Caki2 (cell line): ENCODE measurements around the gene EWSR1. TPM values are rescaled to one million over a fixed set of nuclear protein-coding genes. Genes with fewer than 3 reads are reported as not detected.
"Not testable (repeated sequence)": the region's sequence is repeated elsewhere in the genome, so short reads cannot be mapped to it uniquely, and the experiment has no call there.

Experiments
- DNase-seq: peaks from one replicate; pipeline ENCODE4 v3.0.0-alpha.2; 2015; ENCODE audit warnings: low read depth
- in situ Hi-C: cut with HindIII; loops from 2 replicates; pipeline ENCODE4 v1.10.0; 2016; ENCODE audit warnings: low sequenced_read_pairs, low pct_unique_long_range_greater_than_20kb, mixed read lengths
- total RNA-seq: library from RNA; depleted of rRNA; stranded (reverse); fragments of >200 nt; shearing (Covaris generic); gene quantifications from 2 replicates; pipeline ENCODE4 v1.2.3, GENCODE V29; 2014; ENCODE audit warnings: low replicate concordance

Gene EWSR1
- total RNA-seq, 1 experiment from 2014 or later, result 173 TPM

GRCh38 chr22:29244785-29245625 is 23.1 kb upstream of the EWSR1 start:
- no peak for DNase-seq
- in situ Hi-C loops, result no loop called here

GRCh38 chr22:29245626-29246385 is 22.3 kb upstream of the EWSR1 start:
- DNase-seq, result peak; percentile 51
- in situ Hi-C loops, result no loop called here

GRCh38 chr22:29247891-29248290 is 20.2 kb upstream of the EWSR1 start:
- in situ Hi-C loops, result not testable (repeated sequence)

GRCh38 chr22:29251265-29251664 is 16.8 kb upstream of the EWSR1 start:
- DNase-seq, result no peak
- in situ Hi-C loops, result no loop called here

More at GRCh38 chr22:29247891-29248290, 20.2 kb upstream of the EWSR1 start:
- DNase-seq, result not testable (repeated sequence)

- in situ Hi-C loops, result no loop called here
Measured at GRCh38 chr22:29251981-29252911, 15.8 kb upstream of the EWSR1 start.

GRCh38 chr22:29253561-29254285 is 14.3 kb upstream of the EWSR1 start:
- no peak for DNase-seq
- in situ Hi-C loops, result no loop called here

More at GRCh38 chr22:29251981-29252911, 15.8 kb upstream of the EWSR1 start:
- no peak for DNase-seq

GRCh38 chr22:29254286-29254660 is 13.8 kb upstream of the EWSR1 start:
- no peak for DNase-seq
- in situ Hi-C loops, result no loop called here

GRCh38 chr22:29255064-29255621 is 12.9 kb upstream of the EWSR1 start:
- DNase-seq, result no peak

GRCh38 chr22:29256606-29257325 is 11.3 kb upstream of the EWSR1 start:
- in situ Hi-C loops, result no loop called here

More at GRCh38 chr22:29255064-29255621, 12.9 kb upstream of the EWSR1 start:
- in situ Hi-C loops, result no loop called here

GRCh38 chr22:29257751-29258181 is 10.3 kb upstream of the EWSR1 start:
- DNase-seq, result no peak
- in situ Hi-C loops, result no loop called here

More at GRCh38 chr22:29256606-29257325, 11.3 kb upstream of the EWSR1 start:
- DNase-seq, result no peak

GRCh38 chr22:29258407-29259252 is 9.4 kb upstream of the EWSR1 start:
- in situ Hi-C loops, result no loop called here

GRCh38 chr22:29259253-29259899 is 8.7 kb upstream of the EWSR1 start:
- in situ Hi-C loops, result no loop called here
- no peak for DNase-seq

More at GRCh38 chr22:29258407-29259252, 9.4 kb upstream of the EWSR1 start:
- no peak for DNase-seq

- in situ Hi-C loops, result no loop called here
- DNase-seq, result no peak
Measured at GRCh38 chr22:29260031-29260560, 8.0 kb upstream of the EWSR1 start.

- in situ Hi-C loops, result no loop called here
- DNase-seq, result no peak
Measured at GRCh38 chr22:29260601-29261315, 7.3 kb upstream of the EWSR1 start.
